Left ventricle myocardium superior (tissue), 1 donor: ENCODE measurements around the gene MOAP1. TPM values are rescaled to one million over a fixed set of nuclear protein-coding genes. Genes with fewer than 3 reads are reported as not detected.
"Not testable (repeated sequence)": the region's sequence is repeated elsewhere in the genome, so short reads cannot be mapped to it uniquely, and the experiment has no call there.

Experiments
- ATAC-seq: fragments of 200-7000 bp; cut with Tn5 transposase; one replicate; pipeline ENCODE4 v1.9.1; 2020; ENCODE audit warnings: mild to moderate bottlenecking, moderate library complexity
- DNase-seq: peaks from one replicate; pipeline ENCODE4 v3.0.0-alpha.2; 2020
- intact Hi-C: fragments of 100-400 bp; cut with micrococcal nuclease; formaldehyde crosslinking; loops from one replicate; pipeline ENCODE4 v1.11.0; 2022
- total RNA-seq: library from RNA; stranded (reverse); fragmentation: NEBNext Ultra II Directional; extraction: Animal tissue kit (Norgen Biotek cat#: 25700); gene quantifications from one replicate; pipeline ENCODE4 v1.2.1, GENCODE V29; 2021
- donor health status: DM: no; HTN: yes; CAD: no; lungs with severe emphysema.

The MOAP1 gene
- total RNA-seq, 1 donor from 2014 or later, result 54.6 TPM

DNA sequence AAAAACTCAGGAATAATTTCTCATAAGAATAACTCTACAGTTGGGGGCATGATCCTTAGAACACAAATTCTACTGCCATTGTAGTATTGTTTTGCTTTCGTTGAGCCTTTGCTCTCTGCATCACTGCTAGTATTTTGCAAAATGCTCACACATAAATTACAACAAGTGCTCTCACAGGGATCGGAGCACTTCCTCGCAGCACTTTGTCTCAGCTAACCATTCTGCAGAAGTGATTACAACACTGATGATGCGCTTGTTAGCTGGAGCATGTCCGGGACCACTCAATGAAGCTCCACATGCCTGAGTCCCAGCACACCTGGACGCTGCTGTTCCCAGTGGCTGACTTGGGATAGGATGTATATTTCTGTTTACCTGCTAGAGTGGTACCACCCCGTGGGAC lies 31.6 kb downstream of the MOAP1 start:
- intact Hi-C loops, result no loop called here
- DNase-seq (no peak), ATAC-seq (no peak)

DNA sequence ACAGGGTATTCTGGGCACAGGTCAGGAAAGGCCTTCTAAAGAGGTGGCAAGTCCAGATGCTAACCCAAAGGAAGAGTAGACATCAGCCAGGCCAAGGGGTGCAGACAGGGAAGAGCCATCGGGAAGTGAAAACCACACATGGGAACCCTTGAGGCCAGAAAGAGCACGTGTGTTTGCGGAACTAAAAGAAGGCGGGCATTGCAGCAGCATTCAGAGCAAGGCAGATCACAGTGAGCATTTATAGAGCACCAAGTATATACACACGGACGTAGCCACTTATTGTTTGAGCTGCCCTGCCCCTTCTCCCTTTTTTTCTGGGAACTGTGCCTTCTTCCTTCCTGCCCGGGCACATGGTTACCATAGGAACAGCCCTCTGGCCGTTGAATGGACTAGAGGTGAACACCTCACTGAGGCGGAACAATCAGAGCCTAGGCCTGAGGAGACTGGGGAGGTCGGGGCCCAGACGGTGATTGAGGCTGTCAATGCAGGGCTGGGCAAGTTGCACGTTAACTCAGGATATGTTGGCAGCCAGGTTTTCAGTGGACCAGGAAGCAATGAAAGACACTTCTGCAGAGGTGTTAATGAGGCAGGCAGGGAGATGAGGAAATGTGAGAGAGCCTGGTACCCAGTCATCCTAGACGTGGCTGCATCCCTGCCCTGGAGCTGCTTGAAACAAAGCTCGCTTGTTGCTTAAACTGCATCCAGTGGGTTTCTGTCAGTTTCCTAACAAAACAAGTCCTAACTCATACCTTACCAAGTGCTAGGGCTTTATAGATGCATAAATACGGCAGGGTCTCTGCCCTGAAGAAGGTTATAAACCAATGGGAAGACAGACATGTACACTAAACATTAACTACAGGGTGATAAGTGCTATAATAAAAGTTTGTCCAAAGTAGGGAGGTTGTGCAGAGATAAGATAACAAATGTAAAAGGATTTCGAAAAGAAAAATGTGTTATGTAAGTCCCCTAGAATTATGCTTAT lies 34.2 kb downstream of the MOAP1 start:
- intact Hi-C loops, result no loop called here
- DNase-seq (no peak), ATAC-seq (peak; percentile 41)

DNA sequence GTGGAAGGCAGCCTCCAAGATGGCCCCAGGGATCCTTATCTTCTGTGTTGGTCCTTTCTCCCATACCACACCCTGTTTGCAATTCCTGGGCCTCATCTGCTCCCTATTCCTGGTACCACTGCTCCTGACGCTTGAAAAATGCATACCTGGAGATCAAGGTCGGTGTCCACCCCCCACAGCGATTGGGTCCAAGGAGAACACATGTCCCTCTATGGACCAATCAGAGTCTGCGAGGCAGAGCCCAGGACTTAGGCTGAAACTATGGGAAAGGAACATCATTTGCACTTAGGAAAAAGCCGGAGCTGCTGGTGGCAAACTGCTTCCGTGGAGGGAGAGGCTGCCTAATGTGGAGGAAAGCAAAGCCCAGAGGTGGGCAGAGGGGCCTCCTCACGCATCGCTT lies 35.7 kb downstream of the MOAP1 start:
- ATAC-seq, result no peak
- DNase-seq, result no peak
- intact Hi-C loops, result no loop called here

DNA sequence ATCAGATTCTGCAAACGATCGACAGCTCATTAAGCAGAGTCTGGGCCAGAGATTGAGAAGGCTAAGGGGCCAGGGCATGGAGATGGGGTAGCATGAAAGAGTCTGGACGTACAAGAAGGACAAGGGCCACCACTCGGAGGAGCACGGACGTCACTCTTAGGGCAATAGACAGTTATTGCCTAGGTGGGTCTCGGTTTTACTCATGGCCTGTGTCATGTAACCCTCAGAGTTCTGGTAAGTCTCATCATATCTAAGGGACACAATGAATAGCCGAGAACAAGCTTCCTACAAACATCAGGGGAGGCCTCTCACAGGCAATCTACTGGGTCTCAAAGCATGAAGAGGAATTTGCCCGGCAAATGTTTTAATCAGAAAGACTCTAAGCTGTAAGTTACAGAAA lies 38.6 kb downstream of the MOAP1 start:
- ATAC-seq, result no peak
- no peak for DNase-seq
- intact Hi-C loops, result no loop called here

DNA sequence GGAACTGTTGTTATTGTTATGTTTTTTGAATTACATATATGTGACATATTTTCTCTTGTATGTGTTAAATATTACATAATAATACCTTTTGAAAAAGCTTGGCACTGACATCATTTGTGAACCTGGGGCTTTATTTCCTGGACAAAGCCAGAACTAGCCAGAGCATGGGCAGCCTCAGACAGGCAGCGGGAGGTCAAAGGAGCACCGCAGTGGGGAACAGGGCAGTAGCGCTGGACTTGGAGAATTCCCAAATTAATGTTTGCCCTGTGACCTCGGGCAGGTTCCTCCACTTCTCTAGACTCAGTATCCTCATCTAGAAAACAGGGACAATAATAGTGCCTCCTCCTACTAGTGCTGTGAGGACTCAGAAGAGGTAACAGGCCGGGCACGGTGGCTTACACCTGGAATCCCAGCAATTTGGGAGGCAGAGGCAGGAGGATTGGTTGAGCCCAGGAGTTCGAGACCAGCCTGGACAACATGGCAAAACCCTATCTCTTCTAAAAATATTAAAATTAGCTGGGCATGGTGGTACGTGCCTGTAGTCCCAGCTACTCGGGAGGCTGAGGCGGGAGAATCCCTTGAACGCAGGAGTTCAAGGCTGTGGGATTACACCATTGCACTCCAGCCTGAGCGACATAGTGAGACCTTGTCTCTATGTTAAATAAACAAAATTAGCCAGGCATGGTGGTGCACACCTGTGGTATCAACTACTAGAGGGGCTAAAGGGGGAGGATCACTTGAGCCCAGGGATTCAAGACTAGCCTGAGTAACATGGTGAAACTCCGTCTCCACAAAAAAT lies 41.6 kb downstream of the MOAP1 start:
- intact Hi-C loops, result no loop called here
- DNase-seq (no peak), ATAC-seq (no peak)

DNA sequence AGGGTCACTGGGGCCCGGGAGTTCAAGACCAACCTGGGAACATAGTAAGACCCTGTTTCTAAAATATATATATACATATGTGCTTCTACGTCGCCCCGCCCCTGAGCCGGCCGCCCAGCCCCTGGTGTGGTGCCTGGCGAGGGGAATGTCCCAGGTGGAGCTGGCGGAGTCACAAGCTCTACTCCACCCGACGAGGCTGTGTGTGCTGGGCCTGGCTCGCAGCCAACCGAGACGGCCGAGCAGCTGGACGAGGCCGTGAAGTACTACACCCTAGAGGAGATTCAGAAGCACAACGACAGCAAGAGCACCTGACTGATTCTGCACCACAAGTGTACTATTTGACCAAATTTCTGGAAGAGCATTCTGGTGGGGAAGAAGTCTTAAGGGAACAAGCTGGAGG lies 46.8 kb downstream of the MOAP1 start:
- peak; percentile 83 for ATAC-seq
- intact Hi-C loops, result loop anchor here (2.0 kb wide), 1 partner anchor 185 kb away; no protein-coding TSS in a partner anchor
- peak; percentile 79 for DNase-seq

DNA sequence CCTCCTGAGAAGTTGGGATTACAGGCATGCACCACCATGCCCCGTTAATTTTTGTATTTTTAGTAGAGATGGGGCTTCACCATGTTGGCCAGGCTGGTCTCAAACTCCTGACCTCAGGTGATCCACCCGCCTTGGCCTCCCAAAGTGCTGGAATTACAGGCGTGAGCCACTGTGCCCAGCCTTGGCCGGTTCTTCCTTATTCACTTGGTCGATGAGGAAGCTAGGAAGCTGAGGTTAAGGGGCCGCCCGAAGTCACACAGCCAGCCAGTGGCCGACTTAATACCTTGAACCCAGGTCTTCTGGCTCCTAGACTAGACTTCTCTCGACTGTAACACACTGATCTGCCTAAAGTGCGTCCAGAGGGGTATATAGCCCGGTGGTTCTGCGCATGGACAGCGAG lies 48.2 kb downstream of the MOAP1 start:
- DNase-seq, intact Hi-C loops, ATAC-seq: not testable (repeated sequence)

DNA sequence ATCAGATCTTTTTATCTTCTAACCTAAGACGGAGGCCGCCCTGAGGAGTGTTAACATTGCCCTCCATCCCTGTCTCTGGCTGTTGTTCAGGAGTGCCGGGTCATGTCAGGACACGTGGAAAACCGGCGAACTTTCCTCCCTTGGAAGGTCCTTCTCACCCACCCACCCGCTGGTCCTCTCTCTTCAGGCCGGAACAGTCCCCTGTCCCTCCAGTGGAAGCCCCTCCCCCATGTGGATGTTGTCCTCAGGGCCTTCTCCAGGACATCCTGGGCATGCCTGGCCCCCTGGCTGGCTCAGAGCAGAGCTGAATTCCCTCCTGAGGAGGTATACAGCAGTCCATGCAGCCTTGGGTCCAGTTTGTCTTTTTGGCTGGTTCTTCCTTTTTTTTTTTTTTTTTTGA lies 48.7 kb downstream of the MOAP1 start:
- ATAC-seq, result no peak
- intact Hi-C loops, result no loop called here

DNA sequence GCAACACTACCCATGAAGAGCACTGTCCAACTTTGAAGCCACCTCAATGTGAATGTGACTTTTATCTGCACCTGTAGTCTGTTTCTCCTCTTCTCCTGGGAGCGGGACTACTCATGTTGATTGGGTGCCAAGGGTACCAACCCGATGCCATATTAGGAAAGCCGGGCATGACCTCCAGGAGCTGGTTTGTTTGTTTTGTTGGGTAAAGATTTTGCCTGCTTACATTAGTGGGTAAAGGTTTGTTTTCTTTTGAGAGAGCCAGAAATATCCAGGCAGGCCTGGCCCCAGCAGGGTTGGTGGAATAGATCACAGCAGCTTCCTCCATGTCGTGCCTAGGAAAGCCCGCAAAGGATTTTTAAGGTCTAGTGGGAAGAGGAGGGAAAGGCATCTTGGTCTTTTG lies 49.3 kb downstream of the MOAP1 start:
- ATAC-seq, result no peak
- intact Hi-C loops, result no loop called here
- no peak for DNase-seq

More for the DNA sequence above, 48.7 kb downstream of the MOAP1 start:
- no peak for DNase-seq

DNA sequence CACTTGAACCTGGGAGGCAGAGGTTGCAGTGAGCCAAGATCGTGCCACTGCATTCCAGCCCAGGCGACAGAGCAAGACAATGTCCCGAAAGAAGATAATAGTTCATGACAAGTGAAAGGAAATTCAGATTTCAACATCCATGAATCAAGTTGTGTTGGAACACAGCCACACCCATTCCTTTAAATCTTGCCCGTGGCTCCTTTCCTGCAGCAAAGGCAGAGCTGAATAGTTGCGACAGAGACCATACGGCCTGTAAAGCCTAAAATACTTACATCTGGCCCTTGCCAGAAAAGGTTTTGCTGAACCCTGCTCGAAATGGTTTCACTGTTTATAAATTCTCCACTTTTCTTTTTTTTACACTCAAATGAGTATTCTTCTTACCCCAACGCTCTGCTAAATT lies 51.2 kb downstream of the MOAP1 start:
- DNase-seq (no peak), ATAC-seq (no peak)
- intact Hi-C loops, result no loop called here

DNA sequence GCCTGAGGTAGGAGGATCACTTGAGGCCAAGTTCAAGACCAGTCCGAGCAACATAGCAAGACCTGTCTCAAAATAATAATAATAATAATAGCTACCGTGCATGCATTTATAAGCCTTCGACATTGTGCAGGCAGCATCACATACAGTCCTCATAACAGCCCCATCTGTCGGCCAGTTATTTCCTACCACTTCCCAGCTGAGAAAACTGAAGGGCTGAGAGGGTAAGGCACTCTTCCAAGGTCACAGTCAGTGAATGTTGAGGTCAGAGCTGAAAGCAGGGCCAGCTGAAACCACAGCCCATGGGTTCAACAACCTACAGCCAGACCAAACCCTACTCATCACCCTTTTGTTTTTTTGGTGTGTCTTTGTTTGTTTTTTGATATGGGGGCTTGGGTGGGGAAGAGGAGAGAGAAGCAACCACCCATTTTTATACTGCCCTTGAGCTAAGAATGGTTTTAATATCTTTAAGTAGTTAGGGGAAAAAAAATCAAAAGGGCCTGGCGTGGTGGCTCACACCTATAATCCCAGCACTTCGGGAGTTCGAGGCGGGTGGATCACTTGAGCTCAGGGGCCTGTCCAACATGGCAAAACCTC lies 52.1 kb downstream of the MOAP1 start:
- intact Hi-C loops, result no loop called here
- ATAC-seq, result peak; percentile 80
- no peak for DNase-seq

Other genes with a start within 250 kb of the MOAP1 start
- 136 TPM for gene ITPK1, start 69.0 kb downstream of the MOAP1 start, total RNA-seq
- gene LYSET, start 420 bp upstream of the MOAP1 start, total RNA-seq, result 21.3 TPM
- 16.2 TPM for gene GON7, start 22.2 kb upstream of the MOAP1 start, total RNA-seq
- gene UBR7, start 22.4 kb upstream of the MOAP1 start, total RNA-seq, result 22.1 TPM
- gene BTBD7, start 148.1 kb upstream of the MOAP1 start, total RNA-seq, result 25.5 TPM
- 0.55 TPM for gene COX8C, start 162.3 kb upstream of the MOAP1 start, total RNA-seq
- 0.25 TPM for gene UNC79, start 246.0 kb upstream of the MOAP1 start, total RNA-seq